Measurements from ENCODE around the gene GLRX2. TPM values are rescaled to one million over a fixed set of nuclear protein-coding genes. Genes with fewer than 3 reads are reported as not detected.
"Not testable (repeated sequence)": the region's sequence is repeated elsewhere in the genome, so short reads cannot be mapped to it uniquely, and the experiment has no call there.

Gene GLRX2
- total RNA-seq, 4 donors from 2014 or later = 4.5 to 23.0 (median 6.1) TPM

DNA sequence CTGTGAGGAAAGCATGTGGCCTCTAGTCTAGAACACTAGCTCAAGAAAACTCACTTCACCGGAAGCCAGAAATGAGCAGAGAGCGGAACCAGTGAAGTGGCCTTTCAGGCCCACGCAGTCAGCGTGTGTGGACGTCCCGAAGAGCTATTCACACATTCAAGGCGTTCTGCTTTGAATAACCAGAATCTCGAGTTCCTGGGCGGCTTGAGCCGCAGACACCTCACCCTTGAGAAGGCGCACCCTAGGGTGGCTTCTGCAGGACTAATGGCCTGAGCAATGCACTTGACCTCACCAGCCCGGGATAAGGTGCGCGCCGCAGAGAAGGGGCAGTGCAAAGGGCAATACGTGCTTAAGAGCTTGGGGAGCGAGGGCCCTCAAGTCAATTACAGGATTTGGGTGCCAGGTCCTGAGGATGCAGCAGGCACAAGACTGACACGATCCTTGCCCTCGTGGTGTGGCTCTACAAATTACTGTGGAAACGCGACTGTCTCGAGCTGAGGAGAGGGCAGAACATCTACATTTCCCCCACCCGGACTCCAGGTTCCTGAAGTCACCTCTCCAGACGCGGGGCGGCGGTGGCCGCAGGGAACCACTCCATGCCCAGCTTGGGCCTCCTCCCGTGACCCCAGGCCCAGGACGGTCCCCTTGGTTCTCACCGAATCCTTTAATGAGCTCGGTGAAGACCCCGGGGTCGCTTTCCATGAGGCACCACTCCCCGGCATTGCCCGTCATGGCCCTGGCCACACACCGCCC is 46.5 kb downstream of the GLRX2 start:
- H3K27ac ChIP-seq = peak overlapping the region; percentile 80 to 97 (median 96)
- H3K4me3 ChIP-seq (replicated peaks in 1 of 3) = peak overlapping the region; percentile 1 to 85 (median 45)
- peaks cover 19 to 24% of the 10 kb centered on the region in 2 donors for H3K4me1 ChIP-seq
- no peaks in the 10 kb centered on the region for H3K9me3 ChIP-seq
- TF ChIP-seq POLR2A (IDR thresholded peaks at IDR 0.05) = no peak
- 1% methylated on average over 24 to 35 of the region's 37 CpGs for WGBS, 2 donors
- intact Hi-C loops (cut with DNase I) = no loop called here
- peak; percentile 76 to 80 for DNase-seq
- H3K36me3 ChIP-seq = no peaks in the 10 kb centered on the region
- H3K27me3 ChIP-seq = no peaks in the 10 kb centered on the region

DNA sequence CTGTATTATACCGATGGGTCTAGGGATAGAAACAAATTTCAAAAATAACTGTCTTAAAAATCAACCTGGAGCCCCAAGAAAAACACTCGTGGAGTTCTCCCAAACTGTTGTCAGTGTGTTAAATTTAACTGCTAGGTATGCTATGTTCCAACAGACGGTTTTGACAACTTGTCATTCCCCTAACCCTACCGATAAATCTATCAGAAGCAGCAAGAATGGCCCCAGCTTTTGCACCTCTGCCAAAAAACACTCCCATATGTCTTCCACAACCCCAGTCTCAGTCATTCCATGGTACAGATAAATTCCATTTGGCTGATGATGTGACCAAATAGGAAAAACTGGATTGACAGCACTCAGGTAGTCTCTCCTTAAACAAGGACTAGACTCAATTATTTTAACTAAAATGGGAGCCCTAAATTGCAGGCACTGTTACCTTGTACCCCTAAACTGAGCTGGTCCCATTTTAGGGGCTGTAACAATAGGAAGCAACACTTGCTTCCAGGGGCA is 51.0 kb downstream of the GLRX2 start:
- 91 to 93% methylated on average over 4 of the region's 4 CpGs for WGBS, 2 donors
- intact Hi-C loops (cut with DNase I) = no loop called here
- H3K4me3 ChIP-seq (replicated peaks in 1 of 3) = no peak overlapping the region
- no peak for DNase-seq
- no peaks in the 10 kb centered on the region for H3K9me3 ChIP-seq
- peaks cover 3 to 5% of the 10 kb centered on the region in 2 donors for H3K36me3 ChIP-seq
- H3K4me1 ChIP-seq = peaks cover 9 to 11% of the 10 kb centered on the region in 2 donors
- no peak overlapping the region for H3K27ac ChIP-seq
- no peaks in the 10 kb centered on the region for H3K27me3 ChIP-seq
- no peak for TF ChIP-seq POLR2A (IDR thresholded peaks at IDR 0.05)
- TF ChIP-seq, protein P1, sequence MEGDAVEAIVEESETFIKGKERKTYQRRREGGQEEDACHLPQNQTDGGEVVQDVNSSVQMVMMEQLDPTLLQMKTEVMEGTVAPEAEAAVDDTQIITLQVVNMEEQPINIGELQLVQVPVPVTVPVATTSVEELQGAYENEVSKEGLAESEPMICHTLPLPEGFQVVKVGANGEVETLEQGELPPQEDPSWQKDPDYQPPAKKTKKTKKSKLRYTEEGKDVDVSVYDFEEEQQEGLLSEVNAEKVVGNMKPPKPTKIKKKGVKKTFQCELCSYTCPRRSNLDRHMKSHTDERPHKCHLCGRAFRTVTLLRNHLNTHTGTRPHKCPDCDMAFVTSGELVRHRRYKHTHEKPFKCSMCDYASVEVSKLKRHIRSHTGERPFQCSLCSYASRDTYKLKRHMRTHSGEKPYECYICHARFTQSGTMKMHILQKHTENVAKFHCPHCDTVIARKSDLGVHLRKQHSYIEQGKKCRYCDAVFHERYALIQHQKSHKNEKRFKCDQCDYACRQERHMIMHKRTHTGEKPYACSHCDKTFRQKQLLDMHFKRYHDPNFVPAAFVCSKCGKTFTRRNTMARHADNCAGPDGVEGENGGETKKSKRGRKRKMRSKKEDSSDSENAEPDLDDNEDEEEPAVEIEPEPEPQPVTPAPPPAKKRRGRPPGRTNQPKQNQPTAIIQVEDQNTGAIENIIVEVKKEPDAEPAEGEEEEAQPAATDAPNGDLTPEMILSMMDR (IDR thresholded peaks at IDR 0.05) = no peak

DNA sequence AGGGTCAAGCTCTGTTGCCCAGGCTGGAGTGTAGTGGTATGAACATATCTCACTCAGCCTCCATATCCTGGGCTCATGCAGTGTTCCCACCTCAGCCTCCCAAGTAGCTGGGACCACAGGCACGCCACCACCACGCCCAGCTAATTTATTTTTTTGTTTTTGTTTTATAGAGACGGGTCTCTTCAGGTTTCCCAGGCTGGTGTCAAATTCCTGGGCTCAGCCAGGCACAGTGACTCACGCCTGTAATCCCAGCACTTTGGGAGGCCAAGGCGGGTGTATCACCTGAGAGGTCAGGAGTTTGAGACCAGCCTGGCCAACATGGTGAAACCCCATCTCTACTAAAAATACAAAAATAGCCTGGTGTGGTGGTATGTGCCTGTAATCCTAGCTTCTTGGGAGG is 56.3 kb downstream of the GLRX2 start:
- 93 to 96% methylated on average over 5 of the region's 5 CpGs for WGBS, 2 donors
- peaks cover 8 to 11% of the 10 kb centered on the region in 2 donors for H3K36me3 ChIP-seq
- H3K27me3 ChIP-seq; H3K4me3 ChIP-seq (replicated peaks in 1 of 3); intact Hi-C loops (cut with DNase I); H3K9me3 ChIP-seq; H3K4me1 ChIP-seq; H3K27ac ChIP-seq; DNase-seq: not testable (repeated sequence)

MicroRNA genes within 50 kb of the gene (microRNA counts, 767-probe panel; counts per million panel counts)
- 0 counts per million in 2 donors for microRNA hsa-miR-1278

Small RNAs within 50 kb of the gene (microRNA-seq; reads per million reads assigned to microRNA genes)
- gene MIR1278 = not detected

Small RNAs within 50 kb of the gene (small RNA-seq; reads per million reads assigned to genes)
- not detected for gene MIR1278
- gene SCARNA18B = not detected

Other genes with a start within 250 kb of the GLRX2 start
- 10 to 100 TPM; 24.5 to 31.1 (median 26.2) TPM for gene UCHL5, start 46.1 kb downstream of the GLRX2 start, total RNA-seq
- 100 to 1,000 TPM in 2 of 4 donors, 10 to 100 TPM in 2; 90.1 to 129 (median 102) TPM for gene RO60, start 45.8 kb downstream of the GLRX2 start, total RNA-seq
- 10 to 100 TPM; 44.6 to 70.0 (median 50.5) TPM for gene CDC73, start 16.6 kb upstream of the GLRX2 start, total RNA-seq
- gene B3GALT2, start 81.2 kb upstream of the GLRX2 start, total RNA-seq = 1 to 10 TPM in 3 of 4 donors, under 1 TPM in 1; 0.67 to 1.7 (median 1.6) TPM